ENCODE results near the gene PCID2.

Gene PCID2

DNA sequence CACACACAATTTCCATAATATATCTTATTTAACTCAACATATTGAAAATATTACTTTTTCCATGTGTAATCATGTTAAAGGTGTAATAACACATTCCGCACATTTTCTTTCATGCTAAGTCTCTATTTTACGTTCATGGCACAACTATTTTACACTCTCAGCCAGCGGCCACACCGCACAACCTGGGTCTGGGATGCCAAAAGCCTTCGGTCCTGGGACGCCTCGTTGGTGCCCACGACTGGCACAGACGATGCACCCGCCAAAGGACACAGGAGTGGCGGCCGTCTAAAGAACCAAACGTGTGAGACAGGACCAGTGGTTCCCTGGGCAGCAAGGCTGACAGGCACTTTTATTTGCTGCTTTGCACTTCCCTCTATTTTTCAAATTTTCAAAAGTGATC lies 60.1 kb downstream of the PCID2 start:
- no peak for DNase-seq

DNA sequence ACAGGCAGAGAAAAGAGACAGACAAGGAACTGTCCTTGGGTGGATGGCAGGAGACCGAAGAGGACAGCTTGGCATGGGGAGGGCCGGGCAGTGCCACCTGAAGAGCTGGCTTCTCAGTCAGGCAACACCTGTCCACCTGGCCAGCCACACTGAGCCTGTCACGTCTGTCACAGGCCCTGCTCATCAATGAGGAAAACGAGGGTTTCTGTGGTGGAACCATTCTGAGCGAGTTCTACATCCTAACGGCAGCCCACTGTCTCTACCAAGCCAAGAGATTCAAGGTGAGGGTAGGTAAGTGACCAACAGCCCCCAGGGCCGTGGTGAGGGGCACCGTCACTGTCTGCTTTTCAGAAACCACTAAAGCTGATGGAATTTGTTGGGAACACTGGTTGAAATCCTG lies 61.3 kb downstream of the PCID2 start:
- peak; percentile 8 for DNase-seq

DNA sequence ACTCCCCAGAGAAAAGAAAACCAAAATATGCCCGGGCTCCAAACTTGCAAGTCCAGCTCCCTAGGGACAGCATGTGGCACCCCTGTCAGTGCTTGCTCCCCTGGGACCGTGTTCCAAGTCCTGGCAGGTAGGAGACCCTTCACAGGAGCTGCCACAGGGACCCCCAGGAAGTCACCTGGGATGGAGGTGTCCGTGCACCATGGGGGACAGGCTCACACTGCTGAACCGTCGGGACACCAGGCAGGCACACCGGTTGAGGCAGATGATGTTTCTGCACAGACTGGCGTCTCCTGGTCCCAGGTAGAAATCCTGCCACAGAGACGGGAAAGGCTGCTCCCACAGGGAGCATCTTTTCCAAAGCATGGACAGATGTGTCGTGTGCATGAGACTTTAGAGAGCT lies 61.7 kb downstream of the PCID2 start:
- no peak for DNase-seq

DNA sequence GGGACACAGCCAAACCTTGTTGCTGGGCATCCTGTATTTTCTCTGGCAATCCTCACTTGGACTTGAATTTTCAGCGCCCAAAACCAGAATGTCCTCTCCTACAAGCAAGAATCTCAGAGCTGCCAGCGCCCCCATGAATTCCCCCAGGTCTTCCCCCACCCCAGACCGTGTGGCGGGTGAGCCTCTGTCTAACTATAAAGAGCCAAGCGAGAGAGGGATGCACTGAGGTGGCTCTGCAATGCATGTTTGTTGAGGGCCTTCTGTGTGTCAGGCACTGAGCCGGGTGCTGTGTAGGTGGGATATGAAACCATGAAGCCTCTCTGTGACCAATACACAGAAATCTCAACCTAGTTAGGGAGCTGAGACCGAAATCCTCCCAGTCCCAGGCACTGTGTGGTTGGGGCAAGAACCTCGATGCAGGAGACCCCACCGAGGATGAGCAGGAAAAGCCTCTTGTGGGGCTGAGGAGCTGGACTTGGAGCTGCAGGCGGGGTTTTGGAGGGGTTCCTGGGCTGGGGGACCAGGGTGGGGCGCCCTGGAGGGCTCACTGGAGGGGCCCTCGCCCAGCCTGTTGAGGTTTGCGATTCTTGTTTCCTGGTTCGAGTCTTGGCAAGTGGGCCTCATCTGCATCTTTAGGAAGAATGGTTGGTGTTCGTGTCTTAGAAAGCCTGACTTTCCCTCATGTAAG lies 62.4 kb downstream of the PCID2 start:
- no peak for DNase-seq

DNA sequence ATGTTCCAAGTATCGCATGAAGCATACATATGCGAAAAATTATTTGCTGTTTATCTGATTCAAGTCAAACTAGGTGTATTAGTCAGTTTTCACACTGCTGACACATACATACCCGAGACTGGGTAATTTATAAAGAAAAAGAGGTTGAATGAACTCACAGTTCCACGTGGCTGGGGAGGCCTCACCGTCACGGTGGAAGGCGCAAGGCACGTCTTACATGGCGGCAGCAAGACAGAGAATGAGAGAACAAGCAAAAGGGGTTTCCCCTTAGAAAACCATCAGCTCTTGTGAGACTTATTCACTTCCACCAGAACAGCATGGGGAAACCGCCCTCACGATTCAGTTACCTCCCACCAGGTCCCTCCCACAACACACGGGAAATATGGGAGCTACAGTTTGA lies 63.0 kb downstream of the PCID2 start:
- DNase-seq = no peak

DNA sequence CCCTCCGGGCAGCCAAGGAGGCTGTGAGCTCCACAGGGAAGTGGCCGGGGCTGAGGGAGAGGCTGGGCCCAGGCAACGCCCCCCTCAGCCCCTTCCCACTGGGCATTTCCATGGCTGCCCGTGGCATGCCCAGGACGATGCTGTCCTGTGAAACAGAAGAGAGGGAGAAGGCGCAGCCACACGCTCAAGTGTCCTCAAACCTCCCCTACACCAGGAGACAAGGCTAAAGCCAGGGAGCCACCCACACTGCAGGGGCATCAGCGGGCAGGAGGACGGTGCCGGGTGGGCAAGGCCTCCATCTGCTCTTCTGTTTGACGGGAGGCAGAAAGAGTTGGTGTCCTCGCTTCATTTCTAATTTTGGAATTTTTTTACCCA lies 64.2 kb downstream of the PCID2 start:
- no peak for DNase-seq

DNA sequence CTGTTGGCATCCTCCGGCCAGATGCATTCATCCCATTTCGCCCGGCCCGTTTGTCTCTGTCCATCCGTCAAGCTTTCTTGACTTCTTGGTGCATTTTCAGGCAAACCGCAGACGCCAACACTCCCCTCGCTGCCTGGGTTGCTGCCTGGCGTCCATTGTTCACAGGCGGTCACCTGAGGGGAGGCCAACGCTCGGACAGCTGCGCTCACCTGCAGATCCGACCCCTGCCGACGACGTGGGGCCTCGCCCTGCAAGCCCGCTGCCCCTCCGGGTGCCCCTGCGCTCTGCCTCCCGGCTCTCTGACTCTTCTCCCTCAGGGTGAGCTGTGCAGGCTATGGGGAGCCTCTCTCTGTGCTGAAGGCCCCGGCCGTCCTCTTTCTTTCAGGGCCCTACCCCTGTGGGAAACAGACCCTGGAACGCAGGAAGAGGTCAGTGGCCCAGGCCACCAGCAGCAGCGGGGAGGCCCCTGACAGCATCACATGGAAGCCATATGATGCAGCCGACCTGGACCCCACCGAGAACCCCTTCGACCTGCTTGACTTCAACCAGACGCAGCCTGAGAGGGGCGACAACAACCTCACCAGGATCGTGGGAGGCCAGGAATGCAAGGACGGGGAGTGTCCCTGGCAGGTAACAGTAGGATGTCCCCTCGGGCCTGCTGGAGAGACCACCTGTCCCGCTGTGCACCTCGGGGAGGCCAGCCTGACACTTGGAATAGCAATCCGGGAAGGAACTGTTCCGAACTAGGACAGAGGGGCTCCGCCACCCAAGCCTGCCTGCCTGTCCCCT lies 64.8 kb downstream of the PCID2 start:
- no peak for DNase-seq

DNA sequence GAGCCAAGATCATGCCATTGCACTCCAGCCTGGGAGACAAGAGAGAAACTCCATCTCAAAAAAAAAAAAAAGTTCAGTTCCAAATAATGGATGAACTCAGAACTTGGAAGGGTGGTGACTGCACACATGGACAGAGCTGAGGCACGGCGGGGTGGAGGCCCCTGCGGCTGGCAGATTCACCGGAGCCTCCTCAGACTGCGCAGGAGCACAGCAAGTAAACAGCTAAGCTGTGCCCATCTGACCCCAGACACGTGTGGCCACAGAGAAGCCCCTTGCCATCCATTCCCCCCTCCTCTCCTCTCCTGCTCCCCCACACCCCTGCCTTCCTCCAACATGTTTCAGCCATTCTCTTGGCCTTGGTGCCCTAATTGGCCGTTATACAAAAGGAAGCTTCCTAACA lies 65.6 kb downstream of the PCID2 start:
- no peak for DNase-seq

DNA sequence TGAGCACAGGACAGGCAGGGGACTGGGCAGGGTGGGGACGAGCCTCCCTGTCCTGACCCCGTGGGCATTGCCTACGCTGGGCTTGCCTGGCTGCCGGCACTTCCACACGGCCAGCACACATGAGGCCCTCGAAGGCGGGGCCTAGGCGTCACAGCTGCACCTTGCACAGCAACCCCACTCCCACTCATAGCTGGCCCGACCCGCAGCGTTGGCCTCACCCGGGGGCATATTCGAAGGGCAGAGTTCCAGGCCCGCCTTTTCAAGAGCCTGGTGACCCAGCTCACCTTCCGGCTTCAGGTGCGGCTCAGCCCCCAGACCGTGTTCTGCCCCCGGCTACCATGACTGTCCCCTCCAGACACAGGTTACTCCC lies 66.9 kb downstream of the PCID2 start:
- no peak for DNase-seq

DNA sequence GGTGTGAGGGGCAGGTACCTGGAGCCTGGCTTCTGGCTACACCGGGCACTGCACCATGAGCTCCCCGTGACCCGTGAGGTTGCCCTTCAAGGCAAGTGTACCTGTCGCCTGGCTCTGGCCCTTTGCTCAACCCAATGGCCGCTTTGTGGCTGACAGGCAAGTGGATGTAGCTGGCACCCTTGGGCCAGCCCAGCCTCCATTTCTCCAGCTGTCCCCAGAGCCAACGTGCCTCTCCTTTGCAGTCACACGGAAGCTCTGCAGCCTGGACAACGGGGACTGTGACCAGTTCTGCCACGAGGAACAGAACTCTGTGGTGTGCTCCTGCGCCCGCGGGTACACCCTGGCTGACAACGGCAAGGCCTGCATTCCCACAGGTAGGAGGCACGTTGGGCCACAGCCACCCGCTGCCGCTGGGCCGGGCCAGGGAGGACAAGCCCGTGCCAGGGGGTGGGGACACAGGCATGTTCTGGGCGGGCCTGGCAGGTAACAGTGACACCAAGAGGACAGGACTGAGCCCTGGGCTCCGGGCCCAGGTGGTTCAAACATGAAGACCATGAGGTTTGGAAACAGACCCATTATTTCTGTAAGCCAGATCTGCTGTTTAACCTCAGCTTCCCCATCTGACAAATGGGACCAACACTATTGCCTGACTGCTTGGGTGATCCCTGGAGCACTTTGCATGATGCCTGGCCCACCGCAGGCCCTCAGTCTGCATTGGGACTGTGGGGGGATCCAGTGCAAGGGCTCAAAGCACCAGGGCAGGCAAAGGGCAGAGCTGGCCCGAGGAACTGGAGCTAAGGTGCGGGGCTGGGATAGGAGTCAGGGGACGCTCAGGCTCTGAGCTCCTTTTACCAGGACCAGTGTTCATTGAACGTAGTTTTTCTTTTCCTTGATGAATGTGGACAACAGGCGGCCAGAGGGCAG lies 67.5 kb downstream of the PCID2 start:
- no peak for DNase-seq

DNA sequence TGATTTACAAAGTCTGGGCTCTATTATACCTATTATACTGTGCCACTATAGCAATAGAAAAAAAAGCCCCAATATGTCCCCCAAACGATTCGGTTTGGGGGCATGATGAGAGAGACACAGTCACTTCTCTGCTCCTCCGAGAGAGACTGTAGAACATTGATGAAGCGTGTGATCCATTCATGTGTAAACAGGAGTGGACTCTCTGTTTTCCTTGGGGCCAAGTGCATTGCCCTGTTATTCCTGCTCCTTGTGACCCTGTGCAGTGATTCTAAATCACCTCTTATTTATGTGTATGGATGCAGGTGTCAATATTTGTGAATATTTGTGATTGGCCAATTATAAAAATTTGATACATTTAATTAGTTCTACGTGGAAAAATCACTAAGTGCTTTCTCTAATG lies 68.9 kb downstream of the PCID2 start:
- no peak for DNase-seq

DNA sequence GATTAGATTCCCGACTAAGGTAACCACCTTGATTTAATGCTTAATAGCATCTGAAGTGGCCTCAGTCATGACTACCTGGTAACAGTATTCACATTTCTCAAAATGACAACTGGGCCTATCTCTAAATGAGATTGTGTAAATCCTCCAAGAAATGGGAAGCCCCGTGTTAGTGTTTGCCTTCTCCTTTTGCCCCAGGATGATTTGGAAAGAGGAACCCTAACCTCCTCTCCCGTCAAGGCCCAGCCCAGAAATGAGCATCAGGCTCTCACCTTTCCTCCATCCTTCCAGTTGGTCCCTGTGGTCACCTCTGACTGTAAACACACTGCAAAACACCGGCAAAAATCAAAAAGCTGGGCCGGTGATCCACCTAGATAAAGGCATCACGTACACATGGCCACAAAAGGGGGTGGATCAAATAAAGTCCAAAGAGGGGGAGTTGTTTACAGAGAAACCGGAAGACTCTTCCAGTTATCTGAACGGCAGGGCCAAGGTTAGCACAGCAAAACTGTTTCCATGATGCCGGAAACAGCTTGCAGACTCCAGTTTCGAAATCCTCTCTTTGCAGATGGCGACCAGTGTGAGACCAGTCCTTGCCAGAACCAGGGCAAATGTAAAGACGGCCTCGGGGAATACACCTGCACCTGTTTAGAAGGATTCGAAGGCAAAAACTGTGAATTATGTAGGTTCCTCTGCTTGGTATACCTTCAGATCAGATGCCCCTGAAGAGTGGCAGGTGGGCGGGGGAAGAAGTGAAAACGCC lies 69.5 kb downstream of the PCID2 start:
- DNase-seq = no peak

DNA sequence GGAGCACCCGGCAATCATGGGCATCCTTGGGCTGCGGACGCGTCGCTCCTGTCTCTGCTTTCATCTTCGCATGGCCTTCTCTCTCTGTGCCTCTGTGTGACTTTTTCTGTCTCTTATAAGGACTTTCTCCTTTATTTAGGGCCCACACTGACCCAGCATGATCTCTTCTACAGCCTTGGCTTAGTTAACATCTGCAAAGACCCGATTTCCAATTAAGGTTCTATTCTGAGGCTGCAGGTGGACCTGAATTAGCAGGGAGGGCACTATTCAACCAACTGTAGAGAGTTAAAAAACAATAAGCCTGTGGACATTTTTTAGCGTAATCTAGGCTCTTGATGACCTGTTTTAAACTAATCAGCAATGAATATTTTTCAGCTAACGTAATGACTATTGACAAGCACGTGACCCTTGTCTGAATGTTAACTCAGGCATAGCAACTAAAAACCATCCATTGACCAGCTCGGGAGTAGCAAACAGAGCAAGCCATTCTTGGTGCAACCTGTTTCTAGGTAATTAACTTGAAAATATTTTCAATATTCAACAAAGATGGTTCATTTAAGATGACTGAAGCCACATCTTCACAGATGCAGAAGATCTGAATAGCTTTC lies 70.7 kb downstream of the PCID2 start:
- DNase-seq = no peak

DNA sequence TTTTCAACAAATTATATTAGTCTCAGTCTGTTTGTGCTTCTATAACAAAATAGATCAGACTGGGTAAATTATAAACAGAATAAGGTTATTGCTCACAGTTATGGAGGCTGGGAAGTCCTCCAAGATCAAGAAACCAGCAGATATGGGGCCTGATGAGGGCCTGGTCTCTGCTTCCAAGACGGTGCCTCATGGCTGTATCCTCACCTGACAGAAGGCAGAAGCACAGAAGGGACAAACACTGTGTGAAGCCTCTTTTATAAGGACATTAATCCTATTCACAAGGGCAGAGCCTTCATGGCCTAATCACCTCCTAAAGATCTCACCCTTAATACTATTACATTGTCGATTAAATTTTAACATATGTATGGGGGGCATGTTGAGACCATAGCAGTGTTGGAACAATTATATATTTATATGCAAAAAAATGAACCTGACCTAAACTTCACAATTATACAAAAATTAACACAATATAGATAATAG lies 73.1 kb downstream of the PCID2 start:
- no peak for DNase-seq

DNA sequence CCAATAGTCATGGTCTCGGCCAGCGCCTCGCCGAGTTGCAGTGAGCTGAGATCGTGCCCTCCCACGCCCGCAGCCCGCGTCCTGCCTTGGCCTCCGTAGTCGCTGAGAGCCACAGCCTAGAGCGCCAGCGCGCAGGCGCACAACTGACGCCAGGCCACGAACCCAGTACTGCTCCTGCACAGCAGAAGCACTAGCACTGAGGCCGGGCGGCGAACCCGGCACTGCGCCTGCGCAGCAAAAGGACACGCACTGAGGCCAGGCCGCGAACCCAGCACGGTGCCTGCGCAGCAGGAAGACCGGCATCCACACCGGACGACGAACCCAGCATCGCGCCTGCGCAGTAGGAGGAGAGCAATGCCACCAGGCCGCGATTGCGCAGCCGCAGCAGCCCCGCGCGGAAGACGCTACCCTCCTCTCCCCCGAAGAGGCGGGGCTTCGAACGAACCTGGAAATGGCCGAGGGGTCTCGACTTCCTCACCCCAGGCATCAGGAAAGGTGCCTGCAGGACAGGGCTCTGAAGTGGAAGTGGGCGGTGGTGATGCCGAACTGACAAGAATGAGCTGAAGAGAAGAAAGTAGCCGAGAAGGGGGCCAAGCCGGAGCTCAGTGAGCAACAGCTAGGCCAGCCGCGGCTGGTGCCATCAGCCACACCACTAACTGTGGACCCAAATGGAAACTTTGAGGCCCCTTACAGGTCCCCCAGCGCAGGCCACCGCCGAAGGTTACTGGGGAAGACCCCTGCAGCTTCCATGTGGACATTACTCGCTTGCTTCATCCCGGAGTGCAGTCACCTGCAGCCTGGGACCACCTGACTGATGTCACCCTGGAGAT lies 78.3 kb downstream of the PCID2 start:
- no peak for DNase-seq

DNA sequence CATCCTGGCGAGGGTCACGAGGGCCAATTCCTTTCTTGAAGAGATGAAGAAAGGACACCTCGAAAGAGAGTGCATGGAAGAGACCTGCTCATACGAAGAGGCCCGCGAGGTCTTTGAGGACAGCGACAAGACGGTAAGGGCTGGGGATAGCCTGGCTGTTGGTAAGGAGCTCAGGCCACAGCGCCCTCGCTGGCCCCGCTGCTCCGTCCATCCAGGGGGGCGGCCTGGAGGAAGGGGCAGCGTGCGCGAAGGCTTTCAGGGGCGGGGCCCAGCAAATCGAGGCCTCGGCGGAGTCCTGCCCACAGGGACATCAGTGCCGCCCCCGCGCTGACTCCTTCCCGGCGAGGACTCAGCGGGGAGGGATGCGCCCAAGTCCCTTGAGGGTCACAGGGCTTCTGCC lies 79.0 kb downstream of the PCID2 start:
- DNase-seq = no peak

All from activated CD8-positive, alpha-beta memory T cell treated with anti-CD3 and anti-CD28 coated beads, Interleukin-2, amount 50 U/mL, for 4 hours (primary cell).